Transverse colon (tissue), 4 donors: ENCODE measurements around the gene KIF3C. TPM values are rescaled to one million over a fixed set of nuclear protein-coding genes. Genes with fewer than 3 reads are reported as not detected.

Experiments
- DNase-seq: peaks from one replicate; pipeline ENCODE4 v3.0.0-alpha.2; 2019
- H3K27ac ChIP-seq, 4 donors: fragments of 200-600 bp; sonication (generic); 2 replicates each; pipeline ENCODE4 v1.5.1; 2016 to 2018; ENCODE audit warnings: inconsistent platforms in 4 of 4
- H3K27me3 ChIP-seq: fragments of 200-600 bp; sonication (generic); 2 replicates; pipeline ENCODE4 v1.5.1; 2017; ENCODE audit warnings: inconsistent platforms
- H3K36me3 ChIP-seq, 4 donors: fragments of 200-600 bp; sonication (generic); 2 replicates each; pipeline ENCODE4 v1.5.1; 2017 to 2019; ENCODE audit warnings: inconsistent platforms in 4 of 4
- H3K4me1 ChIP-seq, 4 donors: fragments of 200-600 bp; sonication (generic); 2 replicates each; pipeline ENCODE4 v1.5.1; 2017 to 2020; ENCODE audit warnings: inconsistent platforms in 4 of 4
- H3K4me3 ChIP-seq, 4 donors: fragments of 200-600 bp; sonication (generic); 1 replicate in 1 of 4; 2 replicates in 3 of 4; pipeline versions ENCODE4 v1.5.1 to v1.6.1; 2017 to 2019; ENCODE audit warnings: inconsistent platforms in 4 of 4
- H3K9me3 ChIP-seq, 2 donors: fragments of 200-600 bp; sonication (generic); 2 replicates each; pipeline ENCODE4 v1.5.1; 2017 to 2019; ENCODE audit warnings: inconsistent platforms in 2 of 2
- EP300 ChIP-seq: sonication (generic); formaldehyde crosslinking; IDR thresholded peaks from one replicate; pipeline ENCODE4 v1.6.1; 2017; ENCODE audit warnings: antibody characterized with exemption, low read depth
- POLR2A ChIP-seq: fragments of 450-650 bp; IDR thresholded peaks from one replicate; pipeline ENCODE4 v1.6.1; 2016; ENCODE audit warnings: antibody characterized with exemption, mild to moderate bottlenecking, moderate library complexity
- POLR2AphosphoS5 ChIP-seq, 3 donors: sonication (generic); formaldehyde crosslinking; IDR thresholded peaks; one replicate each; pipeline ENCODE4 v1.6.1; 2016; ENCODE audit warnings: antibody characterized with exemption in 3 of 3
- WGBS, 2 donors: methylation state at CpG; one replicate each; pipeline ENCODE4 v1.1.5; 2018; ENCODE audit warnings: low coverage in 1 of 2; 5-methylcytosine and 5-hydroxymethylcytosine counted together
- in situ Hi-C, 4 donors: fragments of 200-750 bp; cut with MboI; loops; one replicate each; pipeline versions ENCODE4 v1.15.0 to v1.15.1; 2017; ENCODE audit warnings: low sequenced_read_pairs in 3 of 4, low pct_ligation_motif_present in 1 of 4, low pct_unique_long_range_greater_than_20kb in 1 of 4
- intact Hi-C: fragments of 100-400 bp; cut with DNase I; formaldehyde crosslinking; loops from one replicate; pipeline ENCODE4 v1.15.1; 2023; ENCODE audit warnings: low total_unique reads
- total RNA-seq, 4 donors: library from RNA; depleted of rRNA; stranded (reverse); fragments of >200 nt; gene quantifications; one replicate each; pipeline ENCODE4 v1.1.0, GENCODE V29; 2016
- TF ChIP-seq, protein P1 (sequence below), 5 experiments: fragments of 200-600 bp in 3 of 5; fragments of 450-650 bp in 2 of 5; sonication (generic) in 3 of 5; IDR thresholded peaks; 1 replicate in 2 of 5; 2 replicates in 3 of 5; pipeline ENCODE4 v1.5.1; 2016 to 2017; ENCODE audit warnings: antibody characterized with exemption in 5 of 5, inconsistent platforms in 3 of 5, mild to moderate bottlenecking in 2 of 5, moderate library complexity in 1 of 5

KIF3C gene
- total RNA-seq, 4 donors from 2014 or later, result 0.37 to 3.2 (median 2.0) TPM

DNA sequence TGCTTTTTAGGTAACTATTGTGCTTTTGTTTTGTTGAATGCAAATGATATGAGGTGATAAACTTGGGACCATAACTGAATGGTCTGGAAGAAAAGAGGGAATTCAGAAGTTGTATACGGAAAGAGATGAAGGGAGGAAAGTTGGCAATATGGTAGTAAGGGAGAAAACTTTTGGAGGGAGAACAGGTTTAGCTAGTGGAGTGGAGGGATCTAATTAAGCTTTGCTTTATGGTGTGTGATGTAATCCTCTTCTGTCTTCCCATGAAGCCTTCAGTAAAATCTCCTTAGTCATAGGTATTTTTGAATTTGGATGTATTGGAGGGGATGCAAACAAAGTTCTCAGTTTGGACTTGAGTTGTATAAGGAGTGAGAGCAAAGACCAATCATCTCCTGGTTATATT lies 31.4 kb upstream of the KIF3C start:
- no peaks in the 10 kb centered on the region for H3K36me3 ChIP-seq
- no peaks in the 10 kb centered on the region for H3K27me3 ChIP-seq
- H3K4me3 ChIP-seq, result no peak overlapping the region
- intact Hi-C loops (no loop called here), in situ Hi-C loops (no loop called here)
- no peaks in the 10 kb centered on the region for H3K9me3 ChIP-seq
- H3K4me1 ChIP-seq, result peaks cover 0 to 36% (median 29%) of the 10 kb centered on the region in 4 donors
- no peak for TF ChIP-seq POLR2A
- TF ChIP-seq EP300, result no peak
- TF ChIP-seq, protein P1, sequence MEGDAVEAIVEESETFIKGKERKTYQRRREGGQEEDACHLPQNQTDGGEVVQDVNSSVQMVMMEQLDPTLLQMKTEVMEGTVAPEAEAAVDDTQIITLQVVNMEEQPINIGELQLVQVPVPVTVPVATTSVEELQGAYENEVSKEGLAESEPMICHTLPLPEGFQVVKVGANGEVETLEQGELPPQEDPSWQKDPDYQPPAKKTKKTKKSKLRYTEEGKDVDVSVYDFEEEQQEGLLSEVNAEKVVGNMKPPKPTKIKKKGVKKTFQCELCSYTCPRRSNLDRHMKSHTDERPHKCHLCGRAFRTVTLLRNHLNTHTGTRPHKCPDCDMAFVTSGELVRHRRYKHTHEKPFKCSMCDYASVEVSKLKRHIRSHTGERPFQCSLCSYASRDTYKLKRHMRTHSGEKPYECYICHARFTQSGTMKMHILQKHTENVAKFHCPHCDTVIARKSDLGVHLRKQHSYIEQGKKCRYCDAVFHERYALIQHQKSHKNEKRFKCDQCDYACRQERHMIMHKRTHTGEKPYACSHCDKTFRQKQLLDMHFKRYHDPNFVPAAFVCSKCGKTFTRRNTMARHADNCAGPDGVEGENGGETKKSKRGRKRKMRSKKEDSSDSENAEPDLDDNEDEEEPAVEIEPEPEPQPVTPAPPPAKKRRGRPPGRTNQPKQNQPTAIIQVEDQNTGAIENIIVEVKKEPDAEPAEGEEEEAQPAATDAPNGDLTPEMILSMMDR (IDR thresholded peaks at IDR 0.05), result no peak
- no peak for TF ChIP-seq POLR2AphosphoS5 (IDR thresholded peaks at IDR 0.05)
- DNase-seq, result no peak
- no peak overlapping the region for H3K27ac ChIP-seq
- WGBS, 2 donors, result 82 to 97% methylated on average over 1 of the region's 1 CpG

- intact Hi-C loops (no loop called here), in situ Hi-C loops (no loop called here)
- 37 to 41% methylated on average over 11 to 14 of the region's 14 CpGs for WGBS, 2 donors
- Histone ChIP-seq H3K27me3 (no peaks in the 10 kb centered on the region), H3K27ac (peak overlapping the region in 2 of 4 donors; percentile 32), H3K36me3 (no peaks in the 10 kb centered on the region), H3K9me3 (no peaks in the 10 kb centered on the region), H3K4me3 (no peak overlapping the region), H3K4me1 (peaks cover 0 to 28% (median 17%) of the 10 kb centered on the region in 4 donors)
- TF ChIP-seq EP300 (no peak), POLR2AphosphoS5 (IDR thresholded peaks at IDR 0.05) (no peak), POLR2A (no peak)
- TF ChIP-seq, protein P1 (IDR thresholded peaks at IDR 0.05), result no peak
- DNase-seq, result peak; percentile 63
Measured at GRCh38 chr2:26011990-26012856, 29.9 kb upstream of the KIF3C start.

DNA sequence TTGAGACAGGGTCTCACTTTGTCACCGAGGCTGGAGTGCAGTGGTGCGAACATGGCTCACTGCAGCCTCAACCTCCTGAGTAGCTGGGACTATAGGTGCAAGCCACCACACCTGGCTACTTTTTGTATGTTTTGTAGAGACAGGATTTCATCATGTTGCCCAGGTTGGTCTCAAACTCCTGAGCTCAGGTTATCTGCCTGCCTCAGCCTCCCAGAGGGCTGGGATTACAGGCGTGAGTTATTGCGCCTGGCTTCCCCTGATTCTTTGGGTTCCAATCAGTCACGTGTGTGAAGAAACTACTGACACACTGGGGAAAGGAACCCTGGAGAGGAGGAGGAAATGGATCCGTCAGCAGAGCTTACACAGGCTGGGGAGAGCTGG lies 29.3 kb upstream of the KIF3C start:
- H3K9me3 ChIP-seq, result no peaks in the 10 kb centered on the region
- TF ChIP-seq EP300, result no peak
- no peak for TF ChIP-seq POLR2AphosphoS5 (IDR thresholded peaks at IDR 0.05)
- TF ChIP-seq, protein P1 (IDR thresholded peaks at IDR 0.05), result no peak
- no peak for TF ChIP-seq POLR2A
- WGBS, 2 donors, result 68% methylated on average over 6 of the region's 6 CpGs; no CpG with 5 or more reads in 1 of the 2 donors
- intact Hi-C loops (no loop called here), in situ Hi-C loops (no loop called here)
- no peak for DNase-seq
- peaks cover 0 to 27% (median 17%) of the 10 kb centered on the region in 4 donors for H3K4me1 ChIP-seq
- H3K36me3 ChIP-seq, result no peaks in the 10 kb centered on the region
- H3K27me3 ChIP-seq, result no peaks in the 10 kb centered on the region
- peak overlapping the region in 2 of 4 donors; percentile 32 for H3K27ac ChIP-seq
- H3K4me3 ChIP-seq, result no peak overlapping the region

GRCh38 chr2:26010943-26011342 lies 28.6 kb upstream of the KIF3C start:
- H3K27me3 ChIP-seq, result no peaks in the 10 kb centered on the region
- H3K4me1 ChIP-seq, result peaks cover 0 to 27% (median 17%) of the 10 kb centered on the region in 4 donors
- in situ Hi-C loops, result no loop called here
- H3K4me3 ChIP-seq, result no peak overlapping the region
- 75 to 80% methylated on average over 2 to 3 of the region's 3 CpGs for WGBS, 2 donors
- no peaks in the 10 kb centered on the region for H3K9me3 ChIP-seq
- no peaks in the 10 kb centered on the region for H3K36me3 ChIP-seq
- intact Hi-C loops, result no loop called here
- TF ChIP-seq, protein P1 (IDR thresholded peaks at IDR 0.05), result no peak
- TF ChIP-seq POLR2AphosphoS5 (IDR thresholded peaks at IDR 0.05), result no peak
- no peak for DNase-seq
- H3K27ac ChIP-seq, result no peak overlapping the region
